ENCODE results near the gene SYCP2. TPM values are rescaled to one million over a fixed set of nuclear protein-coding genes. Genes with fewer than 3 reads are reported as not detected.
"Not testable (repeated sequence)": the region's sequence is repeated elsewhere in the genome, so short reads cannot be mapped to it uniquely, and the experiment has no call there.

The SYCP2 gene
- 3.2 TPM for total RNA-seq

GRCh38 chr20:59933296-59933848, at the start of gene SYCP2:
Gene SYCP2, minus strand, starts transcription at chr20:59933637. Its CDS starts 11,224 bp downstream, at chr20:59922413.
- DNase-seq (ENCODE audit: low spot score), result no peak

- no peak for DNase-seq (ENCODE audit: low spot score)
Measured at GRCh38 chr20:59983076-59983475, 49.6 kb upstream of the SYCP2 start.

GRCh38 chr20:59977086-59977485, 43.6 kb upstream of the SYCP2 start:
- no peak for DNase-seq (ENCODE audit: low spot score)

- no peak for DNase-seq (ENCODE audit: low spot score)
Measured at GRCh38 chr20:59976156-59976782, 42.8 kb upstream of the SYCP2 start.

GRCh38 chr20:59972037-59972801, 38.8 kb upstream of the SYCP2 start:
- DNase-seq (ENCODE audit: low spot score), result no peak

- no peak for DNase-seq (ENCODE audit: low spot score)
Measured at GRCh38 chr20:59971428-59971827, 38.0 kb upstream of the SYCP2 start.

GRCh38 chr20:59966428-59966827, 33.0 kb upstream of the SYCP2 start:
- DNase-seq (ENCODE audit: low spot score), result no peak

GRCh38 chr20:59962155-59962554, 28.7 kb upstream of the SYCP2 start:
- DNase-seq (ENCODE audit: low spot score), result no peak

GRCh38 chr20:59961423-59961822, 28.0 kb upstream of the SYCP2 start:
- DNase-seq (ENCODE audit: low spot score), result no peak

- no peak for DNase-seq (ENCODE audit: low spot score)
Measured at GRCh38 chr20:59958626-59959025, 25.2 kb upstream of the SYCP2 start.

- no peak for DNase-seq (ENCODE audit: low spot score)
Measured at GRCh38 chr20:59958123-59958522, 24.7 kb upstream of the SYCP2 start, which contains the start of gene CDH26. Gene CDH26, plus strand, starts transcription at chr20:59958423. Its CDS starts 304 bp downstream, at chr20:59958727.

GRCh38 chr20:59957568-59957967, 24.1 kb upstream of the SYCP2 start:
- DNase-seq (ENCODE audit: low spot score), result not testable (repeated sequence)

GRCh38 chr20:59955131-59955796, 21.8 kb upstream of the SYCP2 start:
- DNase-seq (ENCODE audit: low spot score), result no peak

- no peak for DNase-seq (ENCODE audit: low spot score)
Measured at GRCh38 chr20:59954718-59955117, 21.3 kb upstream of the SYCP2 start.

GRCh38 chr20:59949911-59950310, 16.5 kb upstream of the SYCP2 start:
- DNase-seq (ENCODE audit: low spot score), result no peak

- DNase-seq (ENCODE audit: low spot score), result no peak
Measured at GRCh38 chr20:59948828-59949720, 15.6 kb upstream of the SYCP2 start.

- DNase-seq (ENCODE audit: low spot score), result no peak
Measured at GRCh38 chr20:59948212-59948611, 14.8 kb upstream of the SYCP2 start.

- no peak for DNase-seq (ENCODE audit: low spot score)
Measured at GRCh38 chr20:59947376-59947775, 13.9 kb upstream of the SYCP2 start.

GRCh38 chr20:59945731-59946130, 12.3 kb upstream of the SYCP2 start:
- DNase-seq (ENCODE audit: low spot score), result no peak

- DNase-seq (ENCODE audit: low spot score), result no peak
Measured at GRCh38 chr20:59945175-59945574, 11.7 kb upstream of the SYCP2 start.

- no peak for DNase-seq (ENCODE audit: low spot score)
Measured at GRCh38 chr20:59944726-59945125, 11.3 kb upstream of the SYCP2 start.
